HG03432 (cell line): ENCODE results near the gene EPHB1.
"Not testable (repeated sequence)": the region's sequence is repeated elsewhere in the genome, so short reads cannot be mapped to it uniquely, and the experiment has no call there.

ENCODE experiments used
- ATAC-seq: cut with Tn5 transposase; IDR thresholded peaks from one replicate; pipeline ENCODE4 v1.9.1; 2021; ENCODE audit warnings: mild to moderate bottlenecking, moderate library complexity; ENCODE audit not compliant: unreplicated experiment

Gene EPHB1

GRCh38 chr3:134988666-134989065 lies 193.6 kb downstream of the EPHB1 start:
- ATAC-seq, result no peak

GRCh38 chr3:134991003-134991402 lies 195.9 kb downstream of the EPHB1 start:
- no peak for ATAC-seq

GRCh38 chr3:134991472-134992010 lies 196.5 kb downstream of the EPHB1 start:
- no peak for ATAC-seq

- ATAC-seq, result no peak
Observed at GRCh38 chr3:134992180-134992579, 197.1 kb downstream of the EPHB1 start.

- ATAC-seq, result no peak
Observed at GRCh38 chr3:134992586-134992985, 197.5 kb downstream of the EPHB1 start.

GRCh38 chr3:134993011-134993410 lies 198.0 kb downstream of the EPHB1 start:
- ATAC-seq, result no peak

- no peak for ATAC-seq
Observed at GRCh38 chr3:134998158-134998557, 203.1 kb downstream of the EPHB1 start.

GRCh38 chr3:134998855-134999254 lies 203.8 kb downstream of the EPHB1 start:
- peak; percentile 39 for ATAC-seq

GRCh38 chr3:135000465-135000864 lies 205.4 kb downstream of the EPHB1 start:
- no peak for ATAC-seq

- ATAC-seq, result not testable (repeated sequence)
Observed at GRCh38 chr3:135005616-135006015, 210.6 kb downstream of the EPHB1 start.

GRCh38 chr3:135007607-135008006 lies 212.5 kb downstream of the EPHB1 start:
- no peak for ATAC-seq

GRCh38 chr3:135008326-135008725 lies 213.3 kb downstream of the EPHB1 start:
- ATAC-seq, result no peak

GRCh38 chr3:135009014-135009413 lies 214.0 kb downstream of the EPHB1 start:
- ATAC-seq, result no peak

GRCh38 chr3:135012101-135012500 lies 217.0 kb downstream of the EPHB1 start:
- ATAC-seq, result no peak

- ATAC-seq, result no peak
Observed at GRCh38 chr3:135013206-135013605, 218.1 kb downstream of the EPHB1 start.

GRCh38 chr3:135014566-135014965 lies 219.5 kb downstream of the EPHB1 start:
- ATAC-seq, result no peak

- no peak for ATAC-seq
Observed at GRCh38 chr3:135017003-135017893, 222.2 kb downstream of the EPHB1 start.

GRCh38 chr3:135018149-135018923 lies 223.3 kb downstream of the EPHB1 start:
- ATAC-seq, result peak; percentile 82

GRCh38 chr3:135020181-135020580 lies 225.1 kb downstream of the EPHB1 start:
- no peak for ATAC-seq

- peak; percentile 79 for ATAC-seq
Observed at GRCh38 chr3:135023996-135024658, 229.1 kb downstream of the EPHB1 start.
